Pons (tissue), 1 donor: ENCODE measurements around the gene PEX7.
"Not testable (repeated sequence)": the region's sequence is repeated elsewhere in the genome, so short reads cannot be mapped to it uniquely, and the experiment has no call there.

Experiments
- DNase-seq: peaks from one replicate; pipeline ENCODE4 v3.0.0-alpha.2; 2016; ENCODE audit warnings: low spot score

Gene PEX7

DNA sequence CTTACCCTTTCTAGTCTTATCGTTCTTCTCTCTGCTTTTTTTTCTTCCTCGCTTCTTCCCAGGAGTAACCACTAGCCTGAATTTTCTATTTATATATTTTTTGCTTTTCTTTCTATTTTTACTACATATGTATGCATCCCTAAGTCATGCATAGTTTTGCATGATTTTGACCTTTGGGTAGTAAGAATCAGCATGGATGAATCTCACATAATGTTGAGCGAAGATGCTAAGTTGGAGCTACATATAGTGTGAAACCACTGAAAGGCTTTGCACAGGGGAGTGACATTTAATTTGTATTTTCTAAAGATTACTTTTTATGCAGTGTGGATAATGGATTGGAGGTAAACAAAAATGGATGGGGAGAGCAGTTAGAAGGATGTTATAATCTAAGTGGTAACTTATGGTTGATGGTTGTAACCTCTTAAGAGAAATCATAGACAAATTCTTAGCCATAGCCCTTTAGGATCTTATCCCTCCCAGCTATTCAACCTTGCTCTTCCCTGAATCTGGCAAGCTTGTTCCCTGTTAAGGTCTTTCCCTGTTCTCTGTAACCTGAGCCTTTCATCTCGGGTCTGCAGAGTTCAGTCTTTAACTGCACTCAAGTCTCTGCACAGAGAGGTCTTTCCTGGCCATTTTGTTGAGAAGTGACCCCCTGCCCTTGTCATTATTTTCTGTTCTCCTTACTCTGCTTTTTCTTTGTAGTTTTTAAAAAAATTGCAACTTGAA lies 18.0 kb downstream of the PEX7 start:
- no peak for DNase-seq

DNA sequence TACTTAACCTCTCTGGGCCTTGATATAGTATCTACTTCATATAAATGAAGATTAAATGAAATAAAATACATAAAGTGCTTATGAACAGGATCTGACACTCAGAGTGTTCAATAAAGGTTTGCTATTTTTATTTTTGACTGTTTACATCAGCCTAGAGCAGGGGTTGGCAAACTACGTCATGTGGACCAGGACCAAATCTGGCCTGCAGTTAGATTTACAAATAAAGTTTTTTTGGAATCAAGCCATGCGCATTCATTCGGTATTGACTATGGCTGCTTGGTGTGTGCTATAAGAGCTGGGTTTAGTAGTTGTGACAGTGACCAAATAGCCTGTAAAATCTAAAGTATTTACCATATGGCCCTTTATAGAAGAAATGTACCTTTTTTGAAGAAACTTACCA lies 20.8 kb downstream of the PEX7 start:
- DNase-seq, result no peak

DNA sequence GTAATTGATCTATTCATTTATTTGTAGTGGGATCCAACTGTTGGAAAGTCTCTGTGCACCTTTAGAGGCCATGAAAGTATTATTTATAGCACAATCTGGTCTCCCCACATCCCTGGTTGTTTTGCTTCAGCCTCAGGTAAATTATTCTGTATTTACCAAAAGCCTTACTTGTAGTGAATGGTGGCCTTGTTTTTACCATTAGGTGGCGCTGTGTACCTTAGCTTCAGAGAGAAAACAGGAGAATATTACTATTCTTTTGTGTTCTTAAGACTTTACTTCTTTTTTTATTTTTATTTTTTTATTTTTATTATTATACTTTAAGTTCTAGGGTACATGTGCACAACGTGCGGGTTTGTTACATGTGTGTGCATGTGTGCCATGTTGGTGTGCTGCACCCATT lies 23.7 kb downstream of the PEX7 start:
- peak; percentile 45 for DNase-seq

DNA sequence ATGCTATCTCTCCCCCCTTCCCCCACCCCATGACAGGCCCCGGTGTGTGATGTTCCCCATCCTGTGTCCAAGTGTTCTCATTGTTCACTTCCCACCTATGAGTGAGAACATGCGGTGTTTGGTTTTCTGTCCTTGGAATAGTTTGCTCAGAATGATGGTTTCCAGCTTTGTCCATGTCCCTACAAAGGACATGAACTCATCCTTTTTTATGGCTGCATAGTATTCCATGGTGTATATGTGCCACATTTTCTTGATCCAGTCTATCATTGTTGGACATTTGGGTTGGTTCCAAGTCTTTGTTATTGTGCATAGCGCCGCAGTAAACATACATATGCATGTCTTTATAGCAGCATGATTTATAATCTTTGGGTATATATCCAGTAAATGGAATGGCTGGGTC lies 24.1 kb downstream of the PEX7 start:
- DNase-seq, result not testable (repeated sequence)

DNA sequence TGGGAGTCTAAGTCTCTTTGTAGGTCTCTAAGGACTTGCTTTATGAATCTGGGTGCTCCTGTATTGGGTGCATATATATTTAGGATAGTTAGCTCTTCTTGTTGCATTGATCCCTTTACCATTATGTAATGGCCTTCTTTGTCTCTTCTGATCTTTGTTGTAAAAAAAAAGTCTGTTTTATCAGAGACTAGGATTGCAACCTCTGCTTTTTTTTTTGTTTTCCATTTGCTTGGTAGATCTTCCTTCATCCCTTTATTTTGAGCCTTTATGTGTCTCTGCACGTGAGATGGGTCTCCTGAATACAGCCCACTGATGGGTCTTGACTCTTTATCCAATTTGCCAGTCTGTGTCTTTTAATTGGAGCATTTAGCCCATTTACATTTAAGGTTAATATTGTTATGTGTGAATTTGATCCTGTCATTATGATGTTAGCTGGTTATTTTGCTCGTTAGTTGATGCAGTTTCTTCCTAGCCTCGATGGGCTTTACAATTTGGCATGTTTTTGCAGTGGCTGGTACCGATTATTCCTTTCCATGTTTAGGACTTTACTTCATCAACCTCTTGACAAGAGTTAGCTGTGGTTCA lies 27.7 kb downstream of the PEX7 start:
- DNase-seq, result peak; percentile 40

DNA sequence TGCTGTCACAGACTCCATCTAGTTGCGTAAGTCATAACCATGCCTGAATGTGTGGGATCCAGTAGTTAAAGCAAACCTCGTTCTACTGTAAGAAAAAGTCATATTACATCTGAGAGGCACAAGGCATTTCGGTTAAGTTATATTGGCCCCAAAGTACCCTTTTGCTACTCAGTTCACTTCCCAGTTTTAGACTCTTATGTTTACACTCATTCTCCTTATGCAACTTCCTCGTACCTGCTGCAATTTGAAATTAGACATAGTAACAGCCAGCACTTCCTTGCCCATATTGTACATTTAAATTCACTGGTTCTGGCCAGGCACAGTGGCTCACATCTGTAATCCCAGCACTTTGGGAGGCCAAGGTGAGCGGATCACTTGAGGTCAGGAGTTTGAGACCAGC lies 37.0 kb downstream of the PEX7 start:
- DNase-seq, result no peak

DNA sequence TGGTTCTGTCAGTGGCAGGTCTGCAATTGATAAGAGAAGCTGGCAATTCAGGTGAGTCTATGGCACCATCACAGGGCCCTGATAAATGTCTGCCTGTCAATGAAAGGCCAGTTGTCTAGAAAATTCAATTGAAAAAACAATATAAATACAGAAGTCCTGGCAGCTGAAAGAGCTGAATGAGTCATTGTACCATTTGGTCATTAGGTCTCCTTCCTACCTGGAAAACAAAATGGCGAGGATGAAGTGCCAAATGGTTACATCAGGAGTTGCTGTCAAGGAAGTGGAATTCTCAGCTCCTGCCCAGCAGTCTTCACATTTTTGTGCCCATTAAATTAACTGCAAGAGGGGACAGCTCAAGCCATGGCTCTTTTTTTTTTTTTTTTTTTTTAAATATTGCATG lies 37.7 kb downstream of the PEX7 start:
- DNase-seq, result no peak

DNA sequence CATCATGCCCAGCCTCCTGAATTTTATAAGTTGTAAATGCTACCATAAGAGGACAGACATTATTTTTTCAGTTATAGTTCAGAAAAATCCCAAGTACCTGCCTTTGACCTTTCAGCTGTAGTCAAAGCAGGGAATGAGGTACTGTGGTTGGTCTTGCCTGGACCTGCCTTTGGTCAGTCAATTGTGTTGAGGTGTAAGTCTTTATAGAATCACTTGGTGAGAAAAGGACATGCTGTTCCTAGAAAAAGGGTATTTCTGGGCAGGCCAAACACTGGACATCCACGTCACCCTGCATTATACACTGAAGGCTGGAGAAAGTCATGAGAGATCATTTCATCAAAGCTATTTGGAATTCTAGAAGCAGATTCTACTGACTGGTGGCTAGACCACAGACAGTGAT lies 40.3 kb downstream of the PEX7 start:
- no peak for DNase-seq

DNA sequence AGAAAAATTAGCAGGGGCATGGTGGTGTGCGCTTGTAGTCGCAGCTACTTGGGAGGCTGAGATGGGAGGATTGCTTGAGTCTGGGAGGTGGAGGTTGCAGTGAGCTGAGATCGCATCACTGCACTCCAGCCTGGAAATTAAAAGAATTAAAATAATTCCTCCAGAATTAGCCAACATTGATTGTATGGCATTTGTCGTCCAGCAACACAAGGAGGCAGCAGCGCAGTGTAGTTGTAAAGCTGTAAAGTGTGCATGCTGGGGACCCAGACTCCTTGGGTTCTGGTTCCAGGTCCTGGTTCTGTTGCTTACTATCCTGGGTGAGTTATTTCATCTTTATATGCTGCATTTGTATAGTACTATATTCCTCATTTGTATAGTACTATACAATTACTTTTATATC lies 41.4 kb downstream of the PEX7 start:
- DNase-seq, result no peak

DNA sequence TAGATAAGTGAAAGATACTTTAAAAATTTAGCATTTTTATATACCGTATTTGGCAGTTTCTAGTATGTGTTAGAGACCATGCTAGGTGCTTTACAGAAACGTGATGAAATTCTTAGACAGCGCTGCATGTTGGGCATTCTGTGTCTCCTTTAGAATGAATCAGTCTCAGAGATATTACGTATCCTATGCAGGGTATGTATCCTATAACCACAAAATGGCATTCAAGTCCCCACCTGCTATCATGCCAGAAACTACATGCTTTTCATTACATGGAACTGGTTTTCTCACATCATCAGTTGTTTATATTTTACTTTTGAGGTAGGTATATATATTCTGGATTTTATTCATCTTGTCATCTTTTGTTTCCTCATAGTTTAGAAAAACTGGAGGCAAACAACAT lies 42.3 kb downstream of the PEX7 start:
- DNase-seq, result no peak

DNA sequence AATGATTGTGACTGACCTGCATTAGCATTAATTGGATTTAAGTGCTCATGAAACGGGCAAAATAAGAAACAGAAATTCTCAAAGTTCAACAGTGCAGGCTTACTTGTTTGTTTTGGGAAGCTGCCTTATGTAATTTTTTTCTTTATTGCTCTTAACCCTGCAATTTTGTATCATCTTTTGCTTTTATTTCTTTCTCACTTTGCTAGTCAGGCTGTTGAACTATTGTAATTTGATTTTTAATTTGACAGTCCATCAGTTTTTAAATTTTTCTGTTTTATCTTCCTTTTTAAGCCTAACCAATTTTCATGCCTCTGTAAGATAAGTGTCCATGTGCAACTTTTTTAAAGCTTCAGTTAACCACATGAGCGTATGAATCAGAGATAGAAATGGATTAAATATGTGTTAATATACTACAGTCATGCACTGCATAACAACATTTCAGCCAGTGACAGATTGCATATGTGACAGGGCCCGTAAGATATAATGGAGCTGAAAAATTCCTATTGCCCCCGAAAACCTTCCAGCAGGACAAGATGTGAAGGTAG lies 44.6 kb downstream of the PEX7 start:
- no peak for DNase-seq

DNA sequence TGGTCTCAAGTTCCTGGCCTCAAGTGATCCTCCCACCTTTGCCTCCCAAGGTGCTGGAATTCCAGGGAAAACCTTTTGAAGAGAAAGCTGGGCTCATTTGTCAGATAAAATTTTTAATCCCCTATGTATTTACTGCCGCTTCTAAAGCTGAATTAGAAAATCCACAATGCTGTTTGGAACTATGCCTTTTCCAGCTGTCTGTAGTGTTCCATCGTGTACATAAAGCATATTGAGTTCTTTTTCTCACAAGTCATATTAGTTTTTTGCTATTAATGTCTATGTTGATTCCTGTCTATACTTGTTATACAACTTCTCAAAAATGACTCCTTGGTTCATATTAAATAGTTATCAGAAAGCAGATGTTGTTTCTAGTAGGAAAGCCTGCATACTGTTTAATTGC lies 47.1 kb downstream of the PEX7 start:
- no peak for DNase-seq

DNA sequence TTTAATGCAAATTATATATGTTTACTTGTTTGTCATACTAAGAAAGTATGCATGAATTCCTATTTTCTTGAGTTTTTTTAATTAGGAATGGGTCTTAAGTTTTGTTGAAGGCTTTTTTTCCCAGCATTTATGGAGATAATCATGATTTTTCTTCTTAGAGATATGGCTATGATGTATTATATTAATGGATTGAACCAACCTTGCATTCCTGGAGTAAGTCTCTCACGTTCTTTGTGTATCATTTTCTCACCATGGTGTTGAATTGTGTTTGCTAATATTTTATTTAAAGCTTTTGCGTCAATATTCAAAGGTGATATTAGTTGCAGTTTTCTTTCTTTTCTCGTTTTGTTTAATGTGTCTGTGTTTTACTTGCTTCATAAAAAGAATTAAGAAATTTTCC lies 51.4 kb downstream of the PEX7 start:
- no peak for DNase-seq

DNA sequence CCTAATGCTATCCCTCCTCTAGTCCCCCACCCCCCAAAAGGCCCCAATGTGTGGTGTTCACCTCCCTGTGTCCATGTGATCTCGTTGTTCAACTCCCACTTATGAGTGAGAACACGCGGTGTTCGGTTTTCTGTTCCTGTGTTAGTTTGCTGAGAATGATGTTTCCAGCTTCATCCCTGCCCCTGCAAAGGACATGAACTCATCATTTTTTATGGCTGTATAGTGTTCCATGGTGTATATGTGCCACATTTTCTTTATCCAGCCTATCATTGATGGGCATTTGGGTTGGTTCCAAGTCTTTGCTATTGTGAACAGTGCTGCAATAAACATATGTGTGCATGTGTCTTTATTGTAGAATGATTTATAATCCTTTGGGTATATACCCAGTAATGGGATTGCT lies 54.1 kb downstream of the PEX7 start:
- DNase-seq, result not testable (repeated sequence)

DNA sequence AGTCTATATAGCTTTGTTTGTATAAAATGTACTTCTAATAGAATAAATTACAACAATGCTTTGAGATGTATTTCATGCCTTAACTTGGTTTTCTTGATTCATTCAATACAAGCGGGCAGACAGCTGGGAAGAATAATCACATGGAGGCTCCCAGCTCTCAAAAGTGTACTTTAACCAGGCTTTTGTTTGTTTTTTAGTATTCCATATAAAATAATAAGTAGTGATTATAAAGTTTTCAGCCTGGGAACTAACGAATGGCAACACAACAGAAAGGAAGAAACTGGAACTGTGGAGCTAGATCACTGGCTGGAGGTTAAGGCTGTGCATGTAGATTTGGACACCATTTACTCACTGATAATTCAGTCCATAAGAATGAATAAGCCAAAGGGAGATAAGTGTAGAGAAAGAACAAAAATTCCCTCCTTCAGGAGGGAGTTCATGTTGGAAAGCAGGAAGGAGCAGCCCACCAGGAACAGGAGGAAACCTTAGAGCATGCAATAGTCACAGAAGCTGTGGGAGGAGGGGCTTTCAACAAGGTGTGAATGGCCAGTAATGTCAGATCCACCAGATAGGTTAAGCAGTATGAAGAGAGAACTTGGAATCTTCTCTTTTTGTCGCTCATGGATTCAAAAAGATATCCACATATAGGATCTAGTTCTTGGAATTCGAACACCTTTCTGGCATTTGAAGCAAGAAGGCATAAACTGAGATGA lies 58.5 kb downstream of the PEX7 start:
- DNase-seq, result no peak

DNA sequence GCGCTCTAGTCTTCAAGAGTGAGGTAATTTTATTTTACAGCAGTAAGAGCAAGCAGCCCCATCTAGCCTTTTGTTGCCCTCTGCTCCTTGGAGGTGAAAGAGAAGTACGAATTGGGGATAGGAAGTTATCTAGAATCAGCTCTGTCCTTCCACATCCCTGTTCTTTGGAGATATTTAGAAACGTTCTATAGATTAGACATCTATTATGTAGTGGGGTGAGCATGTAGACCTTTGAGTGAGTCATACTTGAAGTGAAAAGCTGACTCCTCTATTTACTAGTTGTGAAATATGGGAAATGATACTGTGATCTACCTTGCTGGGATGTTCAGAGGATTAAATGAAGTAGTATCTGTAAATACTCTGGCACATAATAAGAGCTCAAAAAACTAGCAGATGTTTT lies 63.7 kb downstream of the PEX7 start:
- no peak for DNase-seq

DNA sequence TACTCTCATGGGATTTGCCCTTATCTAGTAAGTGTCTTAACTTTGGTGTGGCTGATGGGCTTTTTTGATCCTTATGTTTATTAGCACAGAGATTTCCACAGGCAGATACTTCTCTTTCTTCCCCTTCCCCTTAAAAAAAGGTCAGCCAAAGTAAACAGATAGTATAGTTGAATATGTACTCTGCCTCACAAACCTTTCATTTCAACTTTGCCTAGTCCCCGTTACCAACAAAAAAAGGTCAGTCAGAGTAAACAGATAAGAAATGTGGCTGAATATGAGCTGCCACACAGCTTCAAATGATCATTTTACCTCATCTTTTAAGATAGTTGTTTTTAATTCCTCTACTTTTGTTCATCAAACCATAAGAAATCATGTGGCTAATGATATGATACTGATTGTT lies 65.6 kb downstream of the PEX7 start:
- DNase-seq, result no peak

DNA sequence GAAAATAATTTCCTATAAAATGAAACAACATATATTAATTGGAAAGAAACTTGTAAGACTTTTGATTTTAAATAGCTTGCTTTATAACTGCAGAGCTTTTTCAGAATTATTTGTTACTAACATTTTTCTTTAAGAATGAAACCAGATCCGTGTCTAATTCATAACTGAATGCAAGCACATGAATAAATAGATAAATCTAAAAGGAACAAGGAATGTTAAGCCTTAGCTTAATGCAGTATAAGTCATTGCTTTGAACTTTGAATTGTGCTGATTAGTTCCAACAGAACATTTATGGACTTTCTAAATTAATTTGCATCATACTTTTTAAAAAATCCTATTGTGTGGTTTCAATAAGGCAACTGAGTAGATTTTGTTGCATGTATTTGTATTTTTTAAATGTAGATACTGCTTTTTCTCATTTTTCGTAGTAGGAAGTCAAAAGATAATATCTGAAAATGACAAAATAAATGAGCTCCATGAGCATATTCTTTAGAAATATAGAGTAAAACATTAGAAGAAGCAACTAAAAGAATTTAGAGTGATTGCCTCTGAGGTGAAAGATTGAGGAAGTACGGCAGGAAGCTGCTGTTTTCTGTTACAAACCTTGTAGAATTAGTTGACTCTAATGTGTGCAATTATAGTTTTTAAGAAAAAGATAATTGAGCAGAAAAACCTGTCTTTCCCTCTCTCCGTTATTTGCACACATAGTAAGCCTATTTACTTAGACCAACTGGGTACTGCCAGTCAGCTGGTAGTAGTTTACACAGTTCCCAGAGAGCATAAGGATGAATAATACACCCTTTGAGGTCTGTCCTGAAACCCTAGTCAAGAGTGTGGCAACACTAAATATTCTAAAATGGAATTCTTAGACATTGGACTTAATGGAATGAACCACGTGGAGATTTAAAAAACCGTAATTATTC lies 67.1 kb downstream of the PEX7 start:
- DNase-seq, result no peak

DNA sequence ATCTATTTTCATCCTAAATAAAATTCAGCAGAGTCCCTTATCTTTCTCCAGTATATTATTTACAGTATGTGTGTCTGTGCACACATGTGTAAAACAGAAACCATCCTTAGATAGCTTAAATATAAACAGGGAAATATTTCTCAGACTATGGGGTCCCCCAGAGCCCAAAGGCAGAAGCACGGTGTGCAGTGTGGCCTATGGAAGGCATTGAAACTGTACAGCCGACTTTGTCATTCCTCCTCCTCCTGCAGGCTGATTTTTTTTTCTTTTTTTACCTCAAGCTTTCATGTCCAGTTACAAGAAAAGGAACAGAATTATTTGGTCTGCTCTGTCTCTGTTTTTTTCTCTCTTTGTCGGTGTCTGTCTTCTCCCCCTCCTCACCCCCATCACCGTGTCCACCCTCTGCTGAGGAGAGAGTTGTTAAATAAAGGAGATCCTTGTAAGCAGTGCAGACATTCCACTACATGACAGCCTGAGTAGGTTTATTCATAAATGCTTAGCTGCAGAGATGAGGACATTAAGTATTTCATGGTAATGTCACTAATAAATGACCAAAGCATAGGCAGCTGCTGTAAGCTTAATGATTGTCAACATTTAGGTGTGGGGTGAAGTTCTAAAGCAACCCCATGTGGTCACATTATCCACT lies 67.9 kb downstream of the PEX7 start:
- no peak for DNase-seq

DNA sequence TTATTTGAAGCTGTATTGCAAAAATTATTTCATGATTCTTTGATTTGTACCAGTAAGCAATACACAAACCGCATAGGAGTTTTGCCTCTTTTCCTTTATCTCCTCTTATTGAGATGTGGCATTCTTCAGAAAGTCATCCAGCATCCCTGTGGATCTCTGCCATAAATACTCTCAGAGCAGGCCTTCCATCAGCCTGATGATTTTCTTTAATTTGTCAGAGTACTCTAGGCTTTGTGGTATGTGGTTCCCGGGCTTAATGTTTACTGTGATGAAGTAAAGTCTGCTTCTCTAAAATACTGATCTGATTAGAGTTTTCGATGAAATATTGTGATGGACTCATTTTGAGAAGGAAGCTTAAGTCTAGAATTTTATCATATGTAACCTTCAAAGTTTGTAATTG lies 68.6 kb downstream of the PEX7 start:
- no peak for DNase-seq

DNA sequence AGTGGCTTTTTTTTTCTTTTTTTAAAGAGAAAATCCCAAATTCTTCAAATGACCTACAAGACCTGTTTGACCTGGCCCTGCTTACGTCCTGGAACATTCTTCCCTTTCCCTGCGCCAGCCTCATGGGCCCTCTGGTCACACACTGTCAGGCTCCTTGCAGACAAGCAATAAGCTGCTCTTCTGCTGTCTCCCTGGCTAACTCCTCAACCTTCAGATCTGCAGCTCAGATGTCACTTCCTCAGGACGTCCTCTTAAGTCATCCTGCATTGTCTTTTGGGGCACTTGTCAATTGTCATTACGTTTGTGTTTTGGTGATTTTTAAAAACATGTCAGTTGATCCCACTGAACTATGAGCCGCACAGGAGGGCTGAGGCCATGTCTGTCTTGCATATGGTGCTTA lies 70.8 kb downstream of the PEX7 start:
- DNase-seq, result no peak

DNA sequence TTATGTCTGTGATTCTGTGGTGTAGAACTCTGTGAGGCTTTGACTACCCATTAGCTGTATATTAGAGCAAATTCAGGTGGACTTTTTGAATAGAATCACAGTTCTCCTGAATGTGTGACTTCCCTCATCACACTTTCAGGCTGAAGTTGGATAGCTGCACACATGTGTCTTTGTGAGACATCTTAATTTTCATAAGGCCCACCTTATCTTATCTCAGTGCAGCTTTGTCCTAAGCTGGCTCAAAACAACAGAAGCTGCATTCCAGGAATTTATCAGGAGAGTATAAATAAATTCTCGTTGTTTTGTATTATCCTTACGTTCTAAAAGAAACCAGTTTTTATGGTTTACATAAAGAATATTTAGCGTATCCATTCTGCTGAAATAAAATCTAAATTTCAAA lies 73.5 kb downstream of the PEX7 start:
- no peak for DNase-seq
